Measurements from ENCODE around the gene RD3L. TPM values are rescaled to one million over a fixed set of nuclear protein-coding genes. Genes with fewer than 3 reads are reported as not detected.
A peak's percentile ranks its signal among the peaks of the same experiment; 100 is the strongest.

The RD3L gene
- total and polyA plus RNA-seq, 9 of the 15 experiments (the other 6 are each of a cell fraction or from before 2014, with no cell fraction given), result 0.14 TPM; not detected in 8

DNA sequence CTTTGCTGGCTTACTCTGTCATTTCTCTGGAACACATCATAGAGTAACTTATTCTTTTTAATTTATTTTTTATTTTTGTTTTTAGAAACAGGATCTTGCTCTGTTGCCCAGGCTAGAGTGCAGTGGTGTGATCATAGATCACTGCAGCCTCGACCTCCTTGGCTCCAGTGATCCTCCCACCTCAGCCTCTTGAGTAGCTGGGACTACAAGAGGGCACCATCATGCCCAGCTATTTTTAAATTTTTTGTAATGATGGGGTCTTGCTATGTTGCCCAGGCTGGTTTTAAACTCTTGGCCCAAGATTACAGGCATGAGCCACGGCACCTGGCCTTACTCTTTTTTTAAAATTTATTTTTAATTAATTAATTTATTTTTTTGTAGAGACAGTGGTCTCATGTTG lies 32.2 kb upstream of the RD3L start:
- no peaks in the 10 kb centered on the region for H3K9me3 ChIP-seq (replicated peaks; ENCODE audit: control insufficient read depth, insufficient read depth, low read depth, low read length)
- 0 out of 2 replicates have a peak, but pooled peaks have one; percentile 36 for TF ChIP-seq BCOR (IDR thresholded peaks at IDR 0.05)
- no peak for TF ChIP-seq ZNF134 (CRISPR knock-in tag; conservative IDR thresholded peaks at IDR 0.05)
- TF ChIP-seq ZBTB8A (IDR thresholded peaks at IDR 0.05; ENCODE audit: partially characterized antibody), result no peak
- no peak for TF ChIP-seq HMG20A (CRISPR knock-in tag; conservative IDR thresholded peaks at IDR 0.05)
- TF ChIP-seq ZNF140 (CRISPR knock-in tag; IDR thresholded peaks at IDR 0.05), result no peak
- no peak for TF ChIP-seq ZFX (CRISPR knock-in tag; IDR thresholded peaks at IDR 0.05)
- ChIA-PET CTCF (ENCODE audit: low intra/inter-chr PET ratio) (interaction anchor here (0.6 kb wide), 1 partner anchor 401 kb away, joined by 3 read pairs; no protein-coding TSS in a partner anchor), POLR2A (interaction anchor here (0.7 to 1.1 kb wide), 2 partner anchors 30 to 33 kb away, joined by 3 read pairs; partner anchors contain the start of gene RD3L)
- in situ Hi-C loops (cut with MboI) (no loop called here), intact Hi-C loops (cut with micrococcal nuclease) (loop anchor here (5.0 kb wide), 1 partner anchor 52 kb away; a partner anchor contains a TSS)
- no peak for ATAC-seq
- no peak for DNase-seq (ENCODE audit: extremely low read depth in 1 of 4, low spot score in 3 of 4)
- no peak overlapping the region for H3K27ac ChIP-seq (ENCODE audit: extremely low read depth, low read depth, low read length)
- H3K36me3 ChIP-seq (ENCODE audit: control insufficient read depth, insufficient read depth, low read length), result no peaks in the 10 kb centered on the region
- no TSS peak for BruUV-seq (replicated peaks)
- no peaks in the 10 kb centered on the region; a peak in 1 of 5 replicates for H3K27me3 ChIP-seq (ENCODE audit: control insufficient read depth in 2 of 2, insufficient read depth in 2 of 2, low read length in 2 of 2)
- no peak overlapping the region for H2AFZ ChIP-seq (ENCODE audit: low read depth, low read length)
- no peak for FAIRE-seq
- H3K4me3 ChIP-seq, result no peak overlapping the region
- H3K4me1 ChIP-seq (replicated peaks in 1 of 2; ENCODE audit: control insufficient read depth in 2 of 2, insufficient read depth in 2 of 2, low read length in 2 of 2), result no peaks in the 10 kb centered on the region; a peak in 2 of 5 replicates
- H3K9ac ChIP-seq (ENCODE audit: insufficient read depth in 1 of 2, low read depth in 2 of 2, low read length in 2 of 2), result no peak overlapping the region
- WGBS (ENCODE audit: insufficient coverage, low coverage, missing lambda C conversion rate), result 31% methylated on average over 2 of the region's 2 CpGs
- no peaks in the 10 kb centered on the region for H4K20me1 ChIP-seq (replicated peaks; ENCODE audit: control insufficient read depth, insufficient read depth, low read length)
- H3K4me2 ChIP-seq (ENCODE audit: insufficient read depth, low read length), result no peak overlapping the region
- no peaks in the 10 kb centered on the region for H3K79me2 ChIP-seq (ENCODE audit: control insufficient read depth, insufficient read depth, low read length)
- H3K9me1 ChIP-seq (ENCODE audit: control insufficient read depth, insufficient read depth, low read length), result no peaks in the 10 kb centered on the region

DNA sequence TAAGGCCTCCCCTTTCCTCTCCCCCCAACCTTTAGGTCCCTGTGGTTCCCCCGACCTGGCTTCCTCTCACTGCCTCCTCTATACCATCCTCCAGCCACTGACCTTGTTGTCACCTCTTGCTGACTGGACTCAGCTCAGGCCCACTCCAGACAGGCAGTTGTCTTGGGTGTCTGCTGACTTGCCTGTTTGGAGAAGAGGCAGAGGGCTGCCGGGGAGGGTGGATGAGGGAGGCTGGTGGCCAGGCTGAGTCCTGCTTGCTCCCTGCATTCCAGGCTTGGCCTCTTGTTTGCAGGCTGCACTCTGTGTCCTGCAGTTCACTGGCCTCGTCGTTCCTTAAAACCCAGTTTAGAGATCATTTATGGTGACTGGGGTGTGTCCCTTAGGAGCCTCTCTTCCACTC lies 31.0 kb upstream of the RD3L start:
- H3K79me2 ChIP-seq (ENCODE audit: control insufficient read depth, insufficient read depth, low read length), result no peaks in the 10 kb centered on the region
- TF ChIP-seq ESRRA (IDR thresholded peaks at IDR 0.05; ENCODE audit: borderline replicate concordance, low read depth), result peak; percentile 79
- TF ChIP-seq ZNF316 (IDR thresholded peaks at IDR 0.05), result peak; percentile 14; the same call in 1 of the 2 replicates
- TF ChIP-seq U2AF2 (optimal IDR thresholded peaks at IDR 0.05; ENCODE audit: low read depth, low read length), result no peak
- TF ChIP-seq CBX1 (IDR thresholded peaks at IDR 0.05; ENCODE audit: low read depth), result no peak
- no peaks in the 10 kb centered on the region; a peak in 2 of 5 replicates for H3K4me1 ChIP-seq (replicated peaks in 1 of 2; ENCODE audit: control insufficient read depth in 2 of 2, insufficient read depth in 2 of 2, low read length in 2 of 2)
- no peaks in the 10 kb centered on the region; a peak in 1 of 5 replicates for H3K27me3 ChIP-seq (ENCODE audit: control insufficient read depth in 2 of 2, insufficient read depth in 2 of 2, low read length in 2 of 2)
- DNase-seq (ENCODE audit: extremely low read depth in 1 of 4, low spot score in 3 of 4), result peak; percentile 9 to 52 (median 27)
- no peak overlapping the region for H3K4me3 ChIP-seq
- POLR2A ChIA-PET, result interaction anchor here (0.6 to 0.7 kb wide), 2 partner anchors 8 to 11 kb away, joined by 3 read pairs; no protein-coding TSS in a partner anchor
- H3K9me1 ChIP-seq (ENCODE audit: control insufficient read depth, insufficient read depth, low read length), result no peaks in the 10 kb centered on the region
- H3K27ac ChIP-seq (ENCODE audit: extremely low read depth, low read depth, low read length), result no peak overlapping the region
- BruUV-seq (replicated peaks), result no TSS peak
- H3K4me2 ChIP-seq (ENCODE audit: insufficient read depth, low read length), result peak overlapping the region; percentile 38
- in situ Hi-C loops (cut with MboI), result no loop called here
- peak overlapping the region in 1 of 2 experiments; percentile 28; a peak in 1 of 4 replicates for H3K9ac ChIP-seq (ENCODE audit: insufficient read depth in 1 of 2, low read depth in 2 of 2, low read length in 2 of 2)
- FAIRE-seq, result peak; percentile 78
- peak overlapping the region; percentile 80 for H2AFZ ChIP-seq (ENCODE audit: low read depth, low read length)
- H4K20me1 ChIP-seq (replicated peaks; ENCODE audit: control insufficient read depth, insufficient read depth, low read length), result no peaks in the 10 kb centered on the region
- H3K36me3 ChIP-seq (ENCODE audit: control insufficient read depth, insufficient read depth, low read length), result no peaks in the 10 kb centered on the region
- ATAC-seq, result peak; percentile 95
- WGBS (ENCODE audit: insufficient coverage, low coverage, missing lambda C conversion rate), result 0% methylated on average over 3 of the region's 4 CpGs
- intact Hi-C loops (cut with micrococcal nuclease), result loop anchor here (5.0 kb wide), 1 partner anchor 51 kb away; a partner anchor contains a TSS
- no peaks in the 10 kb centered on the region for H3K9me3 ChIP-seq (replicated peaks; ENCODE audit: control insufficient read depth, insufficient read depth, low read depth, low read length)
- CTCF ChIA-PET (ENCODE audit: low intra/inter-chr PET ratio), result no interaction called here
